SK-N-DZ (cell line): Measurements from ENCODE around the gene PTPRCAP.
"Not testable (repeated sequence)": the region's sequence is repeated elsewhere in the genome, so short reads cannot be mapped to it uniquely, and the experiment has no call there.

Experiments used
- DNase-seq: peaks from one replicate; pipeline ENCODE4 v3.0.0-alpha.2; 2015; ENCODE audit warnings: low spot score

The PTPRCAP gene

DNA sequence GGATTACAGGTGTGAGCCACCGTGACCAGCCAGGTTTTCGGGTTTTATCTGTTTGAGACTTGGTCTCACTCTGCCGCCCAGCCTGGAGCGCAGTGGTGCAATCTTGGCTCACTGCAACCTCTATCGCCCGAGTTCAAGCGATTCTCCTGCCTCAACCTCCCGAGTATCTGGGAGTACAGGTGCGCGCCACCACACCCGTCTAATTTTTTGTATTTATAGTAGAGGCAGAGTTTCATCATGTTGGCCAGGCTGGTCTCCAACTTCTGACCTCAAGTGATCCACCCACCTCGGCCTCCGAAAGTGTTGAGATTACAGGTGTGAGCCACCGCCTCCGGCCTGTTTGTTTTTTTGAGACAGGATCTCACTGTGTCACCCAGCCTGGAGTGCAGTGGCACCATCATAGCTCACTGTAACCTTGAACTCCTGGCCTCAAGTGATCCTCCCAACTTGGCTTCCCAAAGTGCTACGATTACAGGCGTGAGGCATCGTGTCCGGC is 10.1 kb downstream of the PTPRCAP start:
- not testable (repeated sequence) for DNase-seq

DNA sequence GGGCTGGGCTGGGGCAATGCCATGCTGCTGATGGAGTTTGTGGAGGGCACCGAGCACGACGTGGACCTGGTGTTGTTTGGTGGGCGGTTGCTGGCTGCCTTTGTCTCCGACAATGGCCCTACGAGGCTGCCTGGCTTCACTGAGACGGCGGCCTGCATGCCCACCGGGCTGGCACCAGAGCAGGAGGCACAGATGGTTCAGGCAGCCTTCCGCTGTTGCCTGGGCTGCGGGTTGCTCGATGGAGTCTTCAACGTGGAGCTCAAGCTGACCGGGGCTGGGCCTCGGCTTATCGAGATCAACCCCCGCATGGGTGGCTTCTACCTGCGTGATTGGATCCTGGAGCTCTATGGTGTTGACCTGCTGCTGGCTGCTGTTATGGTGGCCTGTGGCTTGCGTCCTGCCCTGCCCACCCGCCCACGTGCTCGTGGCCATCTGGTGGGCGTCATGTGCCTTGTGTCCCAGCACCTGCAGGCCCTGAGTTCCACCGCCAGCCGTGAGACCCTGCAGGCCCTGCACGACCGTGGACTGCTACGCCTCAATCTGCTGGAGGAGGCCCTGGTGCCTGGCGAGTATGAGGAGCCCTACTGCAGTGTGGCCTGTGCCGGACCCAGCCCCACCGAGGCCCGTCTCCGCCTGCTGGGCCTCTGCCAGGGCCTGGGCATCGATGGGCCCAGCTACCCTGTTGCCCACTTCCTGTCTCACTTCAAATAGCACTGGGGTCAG is 13.4 kb downstream of the PTPRCAP start:
- DNase-seq, result no peak

GRCh38 chr11:67423466-67423865 is 14.0 kb downstream of the PTPRCAP start:
- no peak for DNase-seq

DNA sequence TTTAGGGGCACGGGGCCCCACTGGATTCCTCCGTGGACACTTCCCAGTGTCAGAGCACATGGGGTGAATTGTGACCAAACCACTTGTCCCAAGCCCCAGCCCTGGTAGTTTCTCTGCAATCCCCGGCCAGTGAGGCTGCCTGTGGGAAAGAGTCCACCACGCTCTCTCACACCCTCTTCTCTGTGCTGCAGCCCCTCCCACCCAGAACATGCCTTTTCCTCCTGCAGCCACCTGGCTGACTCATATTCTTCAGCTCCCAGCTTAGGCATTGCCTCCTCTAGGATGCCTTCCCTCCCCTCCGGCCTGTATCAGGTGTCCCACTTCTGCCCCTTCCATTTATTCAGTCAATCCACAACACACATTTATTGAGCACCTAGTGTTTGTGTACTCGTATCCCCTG is 14.6 kb downstream of the PTPRCAP start:
- DNase-seq, result no peak

GRCh38 chr11:67421430-67422031 is 16.0 kb downstream of the PTPRCAP start:
- DNase-seq, result no peak

DNA sequence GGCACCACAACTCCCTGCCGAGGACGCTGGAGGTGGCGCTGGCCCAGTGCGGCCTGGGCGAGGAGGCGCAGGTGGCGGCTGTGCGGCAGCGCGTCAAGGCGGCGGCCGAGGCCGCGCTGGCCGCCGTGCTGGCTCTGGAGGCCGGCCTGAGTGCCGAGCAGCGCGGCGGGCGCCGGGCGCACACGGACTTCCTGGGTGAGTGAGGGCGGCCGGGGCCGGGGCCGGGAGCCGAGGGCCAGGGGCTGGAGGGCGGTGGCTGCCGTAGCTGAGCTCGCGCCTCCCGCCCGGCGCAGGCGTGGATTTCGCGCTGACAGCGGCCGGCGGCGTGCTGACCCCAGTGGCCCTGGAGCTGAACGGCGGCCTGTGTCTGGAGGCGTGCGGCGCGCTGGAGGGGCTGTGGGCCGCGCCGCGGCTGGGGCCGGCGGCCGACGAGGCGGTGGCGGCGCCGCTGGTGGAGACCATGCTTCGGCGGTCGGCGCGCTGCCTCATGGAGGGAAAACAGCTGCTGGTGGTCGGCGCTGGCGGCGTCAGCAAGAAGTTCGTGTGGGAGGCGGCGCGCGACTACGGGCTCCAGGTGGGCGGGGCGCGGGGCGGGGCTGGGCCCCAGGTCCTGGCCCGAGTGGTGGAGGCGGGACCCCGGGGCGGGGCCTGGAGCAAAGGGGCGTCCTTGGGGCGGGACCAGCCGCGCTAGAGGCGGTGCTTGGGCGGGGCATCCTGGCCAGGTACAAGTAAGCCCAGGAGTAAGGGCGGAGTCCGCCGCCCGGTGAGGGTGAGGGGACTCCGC is 16.6 kb downstream of the PTPRCAP start:
- peak; percentile 89 for DNase-seq

GRCh38 chr11:67420147-67420645 is 17.3 kb downstream of the PTPRCAP start:
- DNase-seq, result no peak

GRCh38 chr11:67419325-67420049 is 18.0 kb downstream of the PTPRCAP start:
- DNase-seq, result no peak

DNA sequence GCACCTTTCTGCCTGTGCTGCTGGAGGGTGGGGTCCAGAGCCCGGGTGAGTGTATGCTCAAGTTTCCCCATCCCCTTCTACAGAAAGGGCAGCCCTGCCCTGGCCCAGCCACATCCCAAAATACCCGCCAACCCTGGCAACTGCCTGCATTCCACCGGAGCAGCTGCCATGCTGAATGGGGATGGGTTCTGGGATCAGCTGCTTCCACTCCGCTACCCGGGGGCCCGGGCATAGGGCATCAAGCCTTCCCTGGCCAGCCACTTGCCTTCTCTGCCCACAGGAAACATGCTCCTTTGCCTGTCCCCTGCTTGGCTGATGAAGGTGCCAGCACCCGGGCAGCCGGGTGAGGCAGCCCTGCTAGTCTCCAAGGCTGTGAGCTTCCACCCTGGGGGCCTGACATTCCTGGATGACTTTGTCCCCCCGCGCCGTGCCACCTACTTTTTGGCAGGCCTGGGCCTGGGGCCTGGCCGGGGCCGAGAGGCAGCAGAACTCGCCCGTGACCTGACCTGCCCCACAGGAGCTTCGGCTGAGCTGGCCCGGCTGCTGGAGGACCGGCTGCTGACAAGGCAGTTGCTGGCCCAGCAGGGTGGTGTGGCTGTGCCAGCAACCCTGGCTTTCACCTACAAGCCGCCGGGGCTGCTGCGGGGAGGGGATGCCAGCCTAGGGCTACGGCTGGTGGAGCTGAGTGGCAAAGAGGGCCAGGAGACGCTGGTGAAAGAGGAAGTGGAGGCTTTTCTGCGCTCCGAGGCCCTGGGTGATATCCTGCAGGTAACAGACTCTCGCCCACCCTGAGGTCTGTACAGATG is 18.8 kb downstream of the PTPRCAP start:
- no peak for DNase-seq

GRCh38 chr11:67417425-67417824 is 20.1 kb downstream of the PTPRCAP start:
- no peak for DNase-seq

DNA sequence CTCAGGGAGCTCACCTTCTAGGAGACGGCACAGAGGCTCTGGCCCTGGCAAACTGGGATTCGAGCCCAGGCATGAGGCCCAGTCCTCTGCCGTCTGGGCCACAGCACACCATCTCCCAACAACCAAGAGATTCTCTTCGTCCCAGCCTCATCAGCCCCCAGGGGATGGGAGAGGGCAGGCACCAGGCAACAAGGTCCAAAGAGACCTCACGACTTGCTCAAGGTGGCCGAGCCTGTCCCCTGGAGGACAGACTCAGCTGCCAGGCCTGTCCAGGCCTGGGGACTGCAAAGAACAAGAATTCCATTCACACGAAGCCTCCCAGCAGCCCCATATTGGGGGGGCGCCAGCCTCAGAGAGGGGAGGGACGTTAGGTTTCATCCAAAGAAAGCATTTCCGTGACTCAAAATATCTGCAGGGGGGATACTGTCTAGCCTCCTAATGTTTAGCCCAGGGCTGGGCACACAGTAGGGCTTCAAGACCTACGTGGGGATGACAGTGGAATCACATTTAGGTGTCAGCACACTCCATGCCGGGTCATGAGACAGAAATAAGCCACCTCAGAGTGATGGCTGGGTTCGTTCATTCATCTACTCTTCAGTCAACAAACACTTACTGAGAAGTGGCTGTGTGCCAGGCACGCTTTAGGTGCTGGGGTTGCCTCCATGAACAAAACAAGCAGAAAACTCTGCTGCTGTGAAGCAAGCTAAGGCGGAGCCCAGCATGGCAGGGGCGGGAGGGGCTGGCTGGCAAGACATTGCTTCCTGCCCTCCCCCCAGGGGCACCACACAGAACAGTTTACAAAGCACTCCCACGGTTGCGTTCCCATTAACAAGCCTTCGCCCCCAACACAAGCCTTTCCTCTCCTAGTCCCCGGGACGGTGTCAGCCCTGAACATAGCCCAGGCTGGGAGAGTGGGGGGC is 20.8 kb downstream of the PTPRCAP start:
- no peak for DNase-seq

DNA sequence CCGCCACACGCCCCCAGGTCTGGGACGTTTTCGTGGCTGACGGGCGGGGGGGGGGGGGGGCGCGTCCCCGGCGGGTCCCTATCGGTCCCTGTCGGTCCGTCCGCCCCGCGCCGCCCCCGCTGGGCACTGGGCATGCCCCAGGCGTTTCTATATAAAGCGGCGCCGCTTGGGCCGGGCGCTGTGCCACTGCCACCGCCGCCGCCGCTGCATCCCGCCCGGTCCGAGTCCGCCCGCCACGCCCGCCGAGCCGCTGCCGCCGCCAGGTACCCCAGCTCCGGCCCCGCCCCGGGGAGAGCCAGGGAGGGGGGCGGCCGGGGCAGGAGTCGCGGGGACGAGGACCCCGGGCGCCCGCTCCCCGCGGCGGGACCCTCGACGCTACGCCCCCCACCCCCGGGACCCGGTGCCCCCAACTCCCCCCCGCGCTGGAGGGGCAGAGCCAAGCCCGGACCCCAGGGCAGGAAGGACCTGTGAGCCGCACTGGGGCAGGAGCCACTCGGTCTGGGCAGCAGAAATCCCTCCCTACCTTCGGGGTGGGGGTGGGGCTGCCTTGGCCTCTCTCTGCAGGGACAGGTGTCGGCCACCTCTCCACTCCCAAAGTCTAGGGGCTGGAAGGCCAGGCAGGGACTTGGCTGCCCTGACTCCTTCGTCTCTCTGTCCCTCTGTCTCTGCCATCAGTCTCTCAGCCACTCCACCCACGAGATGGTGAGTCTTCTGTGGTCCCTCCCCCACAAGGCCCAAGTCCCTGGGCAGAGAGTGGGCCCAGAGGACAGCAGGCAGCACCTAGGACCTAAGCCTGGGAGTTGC is 21.8 kb downstream of the PTPRCAP start, which contains the start of gene CARNS1:
Gene CARNS1, plus strand, starts transcription at position 178 of the 804 bp plus-strand sequence. Its CDS starts 522 bp downstream, at position 700.
- no peak for DNase-seq

DNA sequence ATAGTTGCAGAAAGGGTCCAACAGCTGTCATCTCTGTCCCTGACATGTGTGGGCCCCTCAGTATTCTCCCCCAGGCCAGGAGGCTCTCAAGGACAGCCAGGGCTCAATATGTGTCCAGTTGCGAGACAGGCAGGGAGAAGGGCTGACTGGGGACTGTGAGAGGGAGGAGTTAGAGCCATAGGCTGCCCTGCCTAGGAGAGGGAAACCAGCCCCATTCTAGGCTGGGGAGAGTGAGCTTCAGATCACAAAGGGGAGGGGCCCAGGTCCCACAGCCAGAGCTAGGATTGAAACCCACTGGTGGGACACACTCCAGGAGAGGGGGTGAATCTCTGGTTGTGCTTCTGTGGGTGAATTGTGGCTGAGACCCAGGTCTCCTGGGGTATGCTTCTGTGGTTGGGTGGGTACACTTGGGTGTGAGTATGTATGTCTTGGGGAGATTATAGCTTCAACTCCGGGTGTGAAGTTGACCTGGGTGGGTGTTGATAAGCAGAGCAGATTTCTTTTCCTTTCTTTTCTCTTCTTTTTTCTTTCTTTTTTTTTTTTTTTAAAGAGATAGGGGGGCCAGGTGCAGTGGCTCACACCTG is 24.1 kb downstream of the PTPRCAP start:
- DNase-seq, result no peak

GRCh38 chr11:67412495-67413179 is 24.8 kb downstream of the PTPRCAP start:
- DNase-seq, result no peak

- DNase-seq, result no peak
These were observed 25.7 kb downstream of the PTPRCAP start for GRCh38 chr11:67411785-67412152.

DNA sequence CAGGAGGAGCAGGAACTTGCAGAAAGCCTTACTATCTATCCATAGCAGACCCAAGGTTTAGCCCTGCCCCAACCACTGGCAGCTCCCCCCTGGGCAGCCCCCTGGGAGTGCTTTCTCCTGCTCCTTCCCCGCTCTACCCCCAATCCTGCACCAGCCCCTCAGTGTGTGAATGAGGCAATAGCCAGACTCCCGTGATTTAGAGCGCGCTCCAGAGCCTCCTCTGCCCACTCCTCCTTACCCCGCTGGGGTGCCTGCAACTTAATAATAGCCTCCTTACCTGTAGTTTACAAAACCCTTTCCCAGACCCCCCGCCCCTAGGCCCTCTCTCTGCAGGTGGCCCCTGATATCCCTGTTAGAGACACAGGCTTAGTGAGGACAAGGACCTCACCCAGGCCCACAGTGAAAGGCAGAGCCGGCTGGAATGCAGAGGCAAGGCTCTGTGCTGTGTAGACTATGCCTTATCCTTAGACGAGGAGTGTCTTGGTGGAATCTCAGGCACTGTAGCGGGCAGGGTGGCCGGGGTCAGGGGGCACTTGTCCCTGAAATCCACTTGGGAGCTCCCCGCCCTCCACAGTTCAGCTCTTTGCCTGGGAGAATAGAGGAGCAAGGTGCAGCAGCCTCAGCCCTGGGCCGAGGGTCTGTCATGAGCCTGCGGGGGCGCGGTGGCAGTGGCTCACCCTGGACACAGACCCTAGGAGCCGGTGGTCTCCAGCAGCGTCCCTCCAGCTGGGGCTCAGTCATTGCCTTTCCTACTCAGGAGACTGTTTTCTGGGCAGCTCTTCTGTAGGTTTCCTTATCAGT is 26.3 kb downstream of the PTPRCAP start:
- DNase-seq, result no peak

GRCh38 chr11:67410369-67410831 is 27.1 kb downstream of the PTPRCAP start:
- no peak for DNase-seq
